ENCODE results near the gene NFIX.

The NFIX gene

GRCh38 chr19:13050274-13050673, 55.0 kb downstream of the NFIX start:
- TF ChIP-seq CTCF (IDR thresholded peaks at IDR 0.05), result no peak
- Histone ChIP-seq H3K4me1 (ENCODE audit: control insufficient read depth in 1 of 2, insufficient read depth in 1 of 2, low read depth in 1 of 2, low read length in 1 of 2) (peaks cover 0 to 5% of the 10 kb centered on the region in 2 experiments), H3K36me3 (no peaks in the 10 kb centered on the region), H3K27ac (no peak overlapping the region), H3K4me3 (ENCODE audit: low read depth in 1 of 2, low read length in 1 of 2) (no peak overlapping the region), H3K27me3 (peaks cover 46% of the 10 kb centered on the region), H3K9me3 (no peaks in the 10 kb centered on the region)

- no peak overlapping the region for H3K4me3 ChIP-seq (ENCODE audit: low read depth in 1 of 2, low read length in 1 of 2)
- H3K27ac ChIP-seq, result no peak overlapping the region
- H3K4me1 ChIP-seq (ENCODE audit: control insufficient read depth in 1 of 2, insufficient read depth in 1 of 2, low read depth in 1 of 2, low read length in 1 of 2), result peaks cover 0 to 5% of the 10 kb centered on the region in 2 experiments
- no peak for TF ChIP-seq CTCF (IDR thresholded peaks at IDR 0.05)
- no peaks in the 10 kb centered on the region for H3K9me3 ChIP-seq
- peaks cover 60% of the 10 kb centered on the region for H3K27me3 ChIP-seq
- H3K36me3 ChIP-seq, result no peaks in the 10 kb centered on the region
Observed at GRCh38 chr19:13051557-13052165, 56.4 kb downstream of the NFIX start.

- no peak overlapping the region for H3K4me3 ChIP-seq (ENCODE audit: low read depth in 1 of 2, low read length in 1 of 2)
- no peaks in the 10 kb centered on the region for H3K36me3 ChIP-seq
- H3K27me3 ChIP-seq, result peaks cover 67% of the 10 kb centered on the region
- peaks cover 0 to 5% of the 10 kb centered on the region in 2 experiments for H3K4me1 ChIP-seq (ENCODE audit: control insufficient read depth in 1 of 2, insufficient read depth in 1 of 2, low read depth in 1 of 2, low read length in 1 of 2)
- H3K9me3 ChIP-seq, result no peaks in the 10 kb centered on the region
- TF ChIP-seq CTCF (IDR thresholded peaks at IDR 0.05), result no peak
- H3K27ac ChIP-seq, result no peak overlapping the region
Observed at GRCh38 chr19:13052447-13053175, 57.3 kb downstream of the NFIX start.

GRCh38 chr19:13053238-13053637, 58.0 kb downstream of the NFIX start:
- Histone ChIP-seq H3K9me3 (no peaks in the 10 kb centered on the region), H3K27me3 (peaks cover 67% of the 10 kb centered on the region), H3K4me3 (ENCODE audit: low read depth in 1 of 2, low read length in 1 of 2) (no peak overlapping the region), H3K36me3 (no peaks in the 10 kb centered on the region), H3K4me1 (ENCODE audit: control insufficient read depth in 1 of 2, insufficient read depth in 1 of 2, low read depth in 1 of 2, low read length in 1 of 2) (peaks cover 0 to 5% of the 10 kb centered on the region in 2 experiments), H3K27ac (no peak overlapping the region)
- TF ChIP-seq CTCF (IDR thresholded peaks at IDR 0.05), result no peak

- no peak for TF ChIP-seq CTCF (IDR thresholded peaks at IDR 0.05)
- peaks cover 72% of the 10 kb centered on the region for H3K27me3 ChIP-seq
- peaks cover 0 to 5% of the 10 kb centered on the region in 2 experiments for H3K4me1 ChIP-seq (ENCODE audit: control insufficient read depth in 1 of 2, insufficient read depth in 1 of 2, low read depth in 1 of 2, low read length in 1 of 2)
- no peaks in the 10 kb centered on the region for H3K36me3 ChIP-seq
- H3K4me3 ChIP-seq (ENCODE audit: low read depth in 1 of 2, low read length in 1 of 2), result no peak overlapping the region
- H3K9me3 ChIP-seq, result no peaks in the 10 kb centered on the region
- H3K27ac ChIP-seq, result no peak overlapping the region
Observed at GRCh38 chr19:13053761-13054625, 58.7 kb downstream of the NFIX start.
